ENCODE measurements around the gene GREB1.

The GREB1 gene

GRCh38 chr2:11513319-11513718 lies 20.5 kb upstream of the GREB1 start:
- DNase-seq, result no peak

DNA sequence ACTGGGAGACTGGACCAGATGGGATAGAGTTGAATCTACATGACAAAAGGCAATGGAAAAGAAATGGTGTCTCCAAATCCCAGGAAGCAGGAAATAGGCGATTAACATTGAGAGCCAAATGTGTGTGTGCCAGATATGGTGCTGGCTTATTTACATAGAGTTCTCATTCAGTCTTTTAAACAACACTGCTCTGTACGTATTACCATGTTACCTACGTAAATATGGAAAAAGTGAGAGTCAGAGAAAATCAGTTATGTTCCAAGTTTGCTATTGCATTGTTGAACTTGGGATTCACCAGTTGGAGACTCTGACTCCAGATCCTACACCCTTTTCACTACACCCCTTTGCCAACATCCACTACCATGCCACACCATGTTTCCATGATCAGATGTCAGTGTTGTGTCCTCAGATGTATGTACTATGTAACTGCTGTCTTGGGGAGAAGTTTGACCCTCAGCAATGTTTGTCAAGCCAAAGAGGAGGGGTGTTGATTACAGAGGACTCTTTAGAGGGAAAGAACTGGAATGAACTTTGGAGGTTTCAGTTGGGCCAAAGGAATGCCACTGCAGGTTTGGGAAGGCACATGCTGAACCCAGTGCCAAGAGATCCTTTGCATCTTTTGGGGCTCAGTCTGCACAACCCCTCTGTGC lies 19.6 kb upstream of the GREB1 start:
- no peak for DNase-seq

DNA sequence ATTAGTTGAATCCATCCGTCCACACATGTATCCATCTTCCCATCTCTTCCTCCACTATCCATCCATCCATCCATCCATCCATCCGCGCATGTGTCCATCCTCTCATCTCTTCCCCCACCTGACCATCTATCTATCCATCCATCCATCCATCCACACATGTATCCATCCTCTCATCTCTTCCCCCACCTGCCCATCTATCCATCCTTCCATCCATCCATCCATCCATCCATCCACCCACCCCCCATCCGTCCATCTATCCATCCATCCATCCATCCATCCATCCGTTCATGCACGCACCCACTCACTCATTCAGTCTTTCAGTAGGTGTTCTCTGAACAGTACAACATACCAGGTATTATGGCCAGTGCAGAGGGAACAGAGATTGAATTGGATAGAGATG lies 18.9 kb upstream of the GREB1 start:
- DNase-seq, result no peak

DNA sequence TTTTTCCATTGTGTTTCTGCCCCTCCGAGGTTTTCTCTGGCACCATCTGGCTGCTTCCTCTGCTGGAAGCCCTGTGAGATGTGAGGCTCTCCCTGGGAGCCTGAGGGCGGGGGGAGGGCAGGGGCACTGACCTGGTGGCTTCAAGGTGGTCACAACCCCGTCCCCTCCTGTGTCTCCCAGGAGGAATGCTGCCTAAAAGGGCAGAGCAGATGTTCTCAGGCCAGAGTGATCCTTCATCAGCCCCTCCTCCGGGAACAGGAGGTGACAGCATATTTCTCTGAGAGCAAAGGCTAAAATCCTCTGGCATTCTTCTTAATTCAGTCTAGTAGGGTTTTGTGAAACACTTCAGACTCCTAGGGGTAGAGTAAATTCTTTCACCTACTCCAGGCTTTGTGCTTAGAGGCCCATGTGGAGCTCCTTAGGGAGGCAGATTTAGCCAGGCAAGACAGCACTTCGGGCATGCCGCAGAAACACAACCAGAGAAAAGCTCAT lies 18.3 kb upstream of the GREB1 start:
- DNase-seq, result no peak

GRCh38 chr2:11516984-11517648 lies 16.7 kb upstream of the GREB1 start:
- no peak for DNase-seq

- DNase-seq, result no peak
Measured at GRCh38 chr2:11517906-11518305, 15.9 kb upstream of the GREB1 start.

DNA sequence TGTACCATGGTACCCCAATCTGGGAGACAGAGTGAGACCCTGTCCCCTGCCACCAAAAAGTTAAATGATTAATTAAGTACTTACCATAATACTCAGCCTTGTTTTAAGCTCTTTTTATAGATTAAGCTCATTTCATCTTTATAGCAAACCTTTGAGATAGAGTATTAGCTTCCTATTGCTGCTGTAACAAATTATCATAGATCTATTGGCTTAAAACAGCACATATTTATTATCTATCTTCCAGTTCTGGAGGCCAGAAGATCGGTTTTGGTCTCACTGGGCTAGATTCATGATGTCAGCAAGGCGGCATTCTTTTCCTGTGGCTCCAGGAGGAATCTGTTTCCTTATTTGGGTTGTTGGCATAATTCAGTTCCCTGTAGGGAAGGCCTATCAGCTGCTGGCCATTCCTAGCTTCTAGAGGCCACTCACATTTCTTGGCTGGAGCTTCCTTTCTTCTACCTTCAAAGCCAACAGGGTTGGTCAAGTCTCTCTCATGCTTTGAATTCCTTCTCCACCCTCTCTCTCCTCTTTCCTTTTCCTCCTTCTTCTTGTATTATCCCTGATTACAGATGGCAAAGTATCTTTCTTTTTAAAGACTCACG lies 13.7 kb upstream of the GREB1 start:
- no peak for DNase-seq

DNA sequence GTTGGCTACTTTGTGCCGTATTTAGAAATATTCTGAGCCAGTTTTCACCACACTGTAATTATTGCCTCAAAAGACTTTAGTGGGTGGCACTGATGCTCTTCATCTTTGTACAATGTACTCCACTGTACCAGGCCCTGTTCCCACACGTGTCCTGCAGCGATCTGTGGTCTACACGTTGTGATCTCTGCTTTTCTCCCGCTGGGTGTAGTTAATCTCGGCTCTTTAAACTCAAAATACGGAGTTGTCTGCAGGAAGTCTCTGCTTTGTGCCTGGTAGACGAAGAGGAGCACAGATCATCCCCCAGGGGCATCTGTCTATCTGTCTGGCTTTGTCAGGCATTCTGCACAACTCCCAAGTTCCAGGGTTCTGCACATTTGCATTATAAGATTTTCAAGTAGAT lies 12.1 kb upstream of the GREB1 start:
- no peak for DNase-seq

DNA sequence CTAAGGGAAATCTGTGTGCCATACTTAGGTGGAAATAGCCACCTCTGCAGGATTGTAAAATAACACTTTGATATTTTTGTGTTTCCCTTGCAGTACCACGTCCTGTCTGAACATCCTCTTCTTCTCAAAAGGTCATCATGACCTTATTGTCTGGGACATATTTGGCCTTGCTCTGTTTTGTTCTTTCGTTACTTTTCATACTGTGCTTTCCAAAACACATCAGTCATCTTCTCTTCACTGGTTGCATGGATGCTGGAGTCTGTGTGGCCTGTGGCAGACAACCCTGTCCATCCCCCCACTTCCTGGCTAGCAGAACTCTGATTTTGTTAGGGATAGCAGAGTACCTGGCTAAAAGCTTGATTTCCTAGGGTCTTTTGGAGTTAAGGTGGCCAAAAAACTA lies 9.4 kb upstream of the GREB1 start:
- no peak for DNase-seq

- no peak for DNase-seq
Measured at GRCh38 chr2:11525762-11526161, 8.1 kb upstream of the GREB1 start.

- DNase-seq, result no peak
Measured at GRCh38 chr2:11527001-11527400, 6.8 kb upstream of the GREB1 start.

GRCh38 chr2:11528228-11528627 lies 5.6 kb upstream of the GREB1 start:
- no peak for DNase-seq

DNA sequence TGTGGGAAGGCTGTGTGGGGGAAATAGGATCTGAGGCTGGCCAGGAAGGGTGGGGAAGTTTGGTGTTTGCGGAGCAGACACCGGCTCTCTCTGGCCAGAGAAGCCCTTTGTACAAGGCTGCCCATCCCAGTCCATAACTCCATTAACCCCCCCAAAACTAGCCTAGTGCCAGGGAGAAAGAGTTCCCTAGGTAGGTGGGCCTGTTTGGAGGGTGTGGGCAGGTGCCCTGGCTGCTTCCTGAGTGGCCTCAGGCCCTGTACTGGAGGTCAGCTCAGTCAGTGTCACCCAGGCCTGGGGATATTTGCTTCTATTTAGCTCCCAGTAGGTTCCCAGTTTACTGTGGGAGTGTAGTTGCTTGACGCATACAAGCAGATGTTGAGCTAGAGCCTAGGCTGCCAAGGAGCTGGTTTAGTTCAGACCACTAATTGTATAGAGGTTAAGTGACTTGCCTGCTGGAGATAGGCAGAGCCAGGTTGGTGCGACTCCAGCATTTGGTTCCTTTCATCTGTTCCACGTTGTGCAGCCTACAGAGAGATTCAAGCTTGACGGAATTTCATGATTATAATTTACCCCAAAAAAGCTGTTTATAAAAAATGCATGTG lies 2.9 kb upstream of the GREB1 start:
- DNase-seq, result no peak

- DNase-seq, result no peak
Measured at GRCh38 chr2:11532416-11533055, 1.3 kb upstream of the GREB1 start.

- no peak for DNase-seq
Measured at GRCh38 chr2:11534071-11534745, 363 bp downstream of the GREB1 start.

GRCh38 chr2:11534746-11535484 lies 1.1 kb downstream of the GREB1 start:
- DNase-seq, result no peak

GRCh38 chr2:11535899-11536344 lies 2.1 kb downstream of the GREB1 start:
- DNase-seq, result no peak

- no peak for DNase-seq
Measured at GRCh38 chr2:11537951-11538350, 4.1 kb downstream of the GREB1 start.

GRCh38 chr2:11539317-11540147 lies 5.7 kb downstream of the GREB1 start:
- peak; percentile 36 for DNase-seq

GRCh38 chr2:11540148-11540995 lies 6.5 kb downstream of the GREB1 start:
- DNase-seq, result peak; percentile 15

All from NCI-H2107 (cell line).